Suprapubic skin (tissue), 4 donors: ENCODE results near the gene TRIM37. TPM values are rescaled to one million over a fixed set of nuclear protein-coding genes. Genes with fewer than 3 reads are reported as not detected.

ENCODE experiments used
- DNase-seq, 2 donors: peaks; one replicate each; pipeline ENCODE4 v3.0.0-alpha.2; 2019; ENCODE audit warnings: low spot score in 2 of 2
- H3K27ac ChIP-seq: fragments of 200-600 bp; sonication (generic); one replicate; pipeline ENCODE4 v1.5.1; 2019
- H3K27me3 ChIP-seq: fragments of 200-600 bp; sonication (generic); one replicate; pipeline ENCODE4 v1.5.1; 2019
- H3K36me3 ChIP-seq: fragments of 200-600 bp; sonication (generic); one replicate; pipeline ENCODE4 v1.5.1; 2019
- H3K4me1 ChIP-seq: fragments of 200-600 bp; sonication (generic); one replicate; pipeline ENCODE4 v1.5.1; 2019
- H3K4me3 ChIP-seq: fragments of 200-600 bp; sonication (generic); one replicate; pipeline ENCODE4 v1.5.1; 2019; ENCODE audit warnings: mild to moderate bottlenecking
- H3K9me3 ChIP-seq: fragments of 200-600 bp; sonication (generic); one replicate; pipeline ENCODE4 v1.5.1; 2019
- CTCF ChIP-seq, 2 donors: fragments of 200-600 bp in 1 of 2; fragments of 450-650 bp in 1 of 2; sonication (generic) in 1 of 2; IDR thresholded peaks; one replicate each; pipeline ENCODE4 v1.5.1; 2016 to 2019; ENCODE audit warnings: antibody characterized with exemption in 2 of 2, mild to moderate bottlenecking in 1 of 2, moderate library complexity in 1 of 2
- EP300 ChIP-seq: sonication (generic); formaldehyde crosslinking; IDR thresholded peaks from one replicate; pipeline ENCODE4 v1.6.1; 2017; ENCODE audit warnings: antibody characterized with exemption
- POLR2A ChIP-seq, 2 donors: fragments of 450-650 bp; IDR thresholded peaks; one replicate each; pipeline ENCODE4 v1.6.1; 2017; ENCODE audit warnings: antibody characterized with exemption in 2 of 2, mild to moderate bottlenecking in 2 of 2, moderate library complexity in 2 of 2
- POLR2AphosphoS5 ChIP-seq, 3 donors: sonication (generic); formaldehyde crosslinking; IDR thresholded peaks; one replicate each; pipeline ENCODE4 v1.6.1; 2017; ENCODE audit warnings: antibody characterized with exemption in 3 of 3
- WGBS: methylation state at CpG from one replicate; pipeline ENCODE4 v1.1.5; 2018; 5-methylcytosine and 5-hydroxymethylcytosine counted together
- total RNA-seq, 4 donors: library from RNA; depleted of rRNA; stranded (reverse); fragments of >200 nt; gene quantifications; one replicate each; pipeline ENCODE4 v1.1.0, GENCODE V29; 2016

TRIM37 gene, protein sequence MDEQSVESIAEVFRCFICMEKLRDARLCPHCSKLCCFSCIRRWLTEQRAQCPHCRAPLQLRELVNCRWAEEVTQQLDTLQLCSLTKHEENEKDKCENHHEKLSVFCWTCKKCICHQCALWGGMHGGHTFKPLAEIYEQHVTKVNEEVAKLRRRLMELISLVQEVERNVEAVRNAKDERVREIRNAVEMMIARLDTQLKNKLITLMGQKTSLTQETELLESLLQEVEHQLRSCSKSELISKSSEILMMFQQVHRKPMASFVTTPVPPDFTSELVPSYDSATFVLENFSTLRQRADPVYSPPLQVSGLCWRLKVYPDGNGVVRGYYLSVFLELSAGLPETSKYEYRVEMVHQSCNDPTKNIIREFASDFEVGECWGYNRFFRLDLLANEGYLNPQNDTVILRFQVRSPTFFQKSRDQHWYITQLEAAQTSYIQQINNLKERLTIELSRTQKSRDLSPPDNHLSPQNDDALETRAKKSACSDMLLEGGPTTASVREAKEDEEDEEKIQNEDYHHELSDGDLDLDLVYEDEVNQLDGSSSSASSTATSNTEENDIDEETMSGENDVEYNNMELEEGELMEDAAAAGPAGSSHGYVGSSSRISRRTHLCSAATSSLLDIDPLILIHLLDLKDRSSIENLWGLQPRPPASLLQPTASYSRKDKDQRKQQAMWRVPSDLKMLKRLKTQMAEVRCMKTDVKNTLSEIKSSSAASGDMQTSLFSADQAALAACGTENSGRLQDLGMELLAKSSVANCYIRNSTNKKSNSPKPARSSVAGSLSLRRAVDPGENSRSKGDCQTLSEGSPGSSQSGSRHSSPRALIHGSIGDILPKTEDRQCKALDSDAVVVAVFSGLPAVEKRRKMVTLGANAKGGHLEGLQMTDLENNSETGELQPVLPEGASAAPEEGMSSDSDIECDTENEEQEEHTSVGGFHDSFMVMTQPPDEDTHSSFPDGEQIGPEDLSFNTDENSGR
- 10 to 100 TPM; 11.1 to 18.3 (median 14.6) TPM for total RNA-seq

DNA sequence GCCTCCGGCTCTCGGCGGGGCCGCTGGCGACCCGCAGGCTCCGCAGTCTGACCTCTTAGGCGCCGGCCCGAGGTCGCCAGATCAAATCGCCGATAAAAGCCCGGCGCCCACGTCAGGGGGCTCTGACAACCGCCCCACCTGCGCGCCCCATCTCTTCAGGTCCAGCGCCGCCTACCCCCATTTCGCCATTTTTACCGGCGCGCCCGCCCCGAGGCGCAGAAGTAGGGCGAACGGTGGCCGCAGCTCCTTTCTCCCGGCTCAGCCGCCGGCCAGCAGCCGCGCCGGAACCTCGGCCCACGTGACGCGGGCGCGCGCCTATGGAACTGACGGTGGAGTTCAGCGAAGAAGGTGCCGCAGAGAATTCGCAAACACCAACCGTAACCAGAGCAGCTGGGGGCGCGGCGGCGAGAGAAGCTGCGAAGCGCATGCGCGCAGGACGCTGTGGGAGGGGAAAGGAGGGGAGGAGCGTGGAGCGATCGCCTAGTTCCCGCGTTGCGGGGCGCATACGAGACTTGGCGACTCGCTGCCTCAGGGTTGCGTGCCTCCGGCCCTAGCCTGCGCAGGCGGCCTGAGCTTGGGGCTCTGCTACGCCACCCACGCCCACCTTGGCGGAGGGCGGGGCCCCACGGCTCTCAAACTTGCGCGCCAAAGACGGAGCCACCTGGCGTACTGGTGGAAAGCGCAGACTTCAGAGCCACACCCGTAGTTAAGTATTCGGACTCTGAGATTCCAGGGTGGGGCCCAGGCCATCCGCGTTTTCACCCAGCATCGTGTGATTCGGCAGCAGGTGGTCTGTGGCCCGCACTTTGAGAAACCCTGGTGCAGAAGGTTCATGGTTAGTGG lies at the start of gene TRIM37:
TRIM37 (minus strand) TSS at position 418 of the 843 bp plus-strand sequence. CDS start 419 bp downstream, outside the sequence.
- H3K27me3 ChIP-seq = no peaks in the 10 kb centered on the region
- H3K9me3 ChIP-seq = no peaks in the 10 kb centered on the region
- peak within 1 kb of the TSS; percentile 87 for H3K27ac ChIP-seq
- 0% methylated on average over 45 of the region's 89 CpGs for WGBS
- no peak for TF ChIP-seq EP300
- TF ChIP-seq POLR2A (IDR thresholded peaks at IDR 0.05) = peak in 1 of 2 donors; percentile 26
- no peak for TF ChIP-seq CTCF (IDR thresholded peaks at IDR 0.05)
- peak in 1 of 3 donors; percentile 81 for TF ChIP-seq POLR2AphosphoS5 (IDR thresholded peaks at IDR 0.05)
- peak; percentile 97 to 99 for DNase-seq
- H3K4me3 ChIP-seq = peak within 1 kb of the TSS; percentile 93
- H3K4me1 ChIP-seq = peaks cover 26% of the 10 kb centered on the region
- H3K36me3 ChIP-seq = peaks cover 2% of the 10 kb centered on the region

- no peaks in the 10 kb centered on the region for H3K27me3 ChIP-seq
- TF ChIP-seq POLR2AphosphoS5 (IDR thresholded peaks at IDR 0.05) (peak in 1 of 3 donors; percentile 2), CTCF (IDR thresholded peaks at IDR 0.05) (no peak), POLR2A (IDR thresholded peaks at IDR 0.05) (no peak), EP300 (no peak)
- no peaks in the 10 kb centered on the region for H3K36me3 ChIP-seq
- H3K4me3 ChIP-seq = peak within 1 kb of the TSS; percentile 83
- WGBS = under 1% methylated on average over 25 of the region's 25 CpGs
- H3K4me1 ChIP-seq = peaks cover 24% of the 10 kb centered on the region
- H3K9me3 ChIP-seq = no peaks in the 10 kb centered on the region
- DNase-seq = peak; percentile 96 to 97
- H3K27ac ChIP-seq = peak within 1 kb of the TSS; percentile 86
These were observed 48.9 kb upstream of the TRIM37 start, which contains the start of gene PRR11 for GRCh38 chr17:59155439-59156177. TSS of gene PRR11 (plus strand) at chr17:59155746. CDS start at chr17:59169753, 14,007 bp downstream.

GRCh38 chr17:59154721-59155438 lies 48.2 kb upstream of the TRIM37 start, which contains the start of gene SKA2:
TSS of gene SKA2 (minus strand) at chr17:59155186. CDS start at chr17:59155163, 23 bp downstream.
- H3K4me1 ChIP-seq = peaks cover 24% of the 10 kb centered on the region
- H3K27ac ChIP-seq = peak within 1 kb of the TSS; percentile 86
- DNase-seq = peak; percentile 98
- TF ChIP-seq CTCF (IDR thresholded peaks at IDR 0.05) (no peak), POLR2AphosphoS5 (IDR thresholded peaks at IDR 0.05) (peak in 1 of 3 donors; percentile 81), POLR2A (IDR thresholded peaks at IDR 0.05) (no peak), EP300 (no peak)
- H3K27me3 ChIP-seq = no peaks in the 10 kb centered on the region
- H3K4me3 ChIP-seq = peak within 1 kb of the TSS; percentile 83
- WGBS = under 1% methylated on average over 39 of the region's 39 CpGs
- H3K9me3 ChIP-seq = no peaks in the 10 kb centered on the region
- no peaks in the 10 kb centered on the region for H3K36me3 ChIP-seq

DNA sequence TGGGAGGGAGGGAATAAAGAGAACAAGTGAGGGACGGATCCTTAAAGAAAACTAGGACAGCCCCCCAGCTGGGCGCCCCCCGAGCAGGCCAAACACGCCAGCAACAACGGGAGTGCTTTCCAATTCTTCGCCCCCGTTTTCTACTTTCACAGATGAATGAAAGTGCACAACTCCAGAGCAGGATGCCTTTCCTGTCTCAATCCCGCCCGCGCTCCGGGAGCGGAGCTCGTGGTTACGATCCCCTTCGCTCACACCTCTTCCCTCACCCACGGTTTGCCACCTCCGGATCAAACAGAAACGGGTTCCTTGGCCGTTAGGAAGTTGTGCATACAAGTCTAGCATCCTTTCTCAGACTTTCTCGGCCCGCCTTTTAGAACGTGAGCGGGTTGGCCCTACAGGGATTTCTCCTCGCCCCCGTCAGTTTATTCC lies 47.6 kb upstream of the TRIM37 start:
- Histone ChIP-seq H3K4me1 (peaks cover 24% of the 10 kb centered on the region), H3K36me3 (no peaks in the 10 kb centered on the region), H3K9me3 (no peaks in the 10 kb centered on the region), H3K27ac (peak overlapping the region; percentile 86), H3K27me3 (no peaks in the 10 kb centered on the region), H3K4me3 (peak overlapping the region; percentile 83)
- 1% methylated on average over 25 of the region's 25 CpGs for WGBS
- DNase-seq = peak in 1 of 2 donors; percentile 79
- no peak for TF ChIP-seq CTCF (IDR thresholded peaks at IDR 0.05)
- TF ChIP-seq EP300 = no peak
- no peak for TF ChIP-seq POLR2A (IDR thresholded peaks at IDR 0.05)
- no peak for TF ChIP-seq POLR2AphosphoS5 (IDR thresholded peaks at IDR 0.05)
